IPS-NIHi7 (cell line): ENCODE results near the gene CDX2.
"Not testable (repeated sequence)": the region's sequence is repeated elsewhere in the genome, so short reads cannot be mapped to it uniquely, and the experiment has no call there.

Source experiments
- DNase-seq: peaks from one replicate; pipeline ENCODE4 v3.0.0; 2012; ENCODE audit warnings: mixed read lengths; ENCODE audit errors: extremely low spot score

CDX2 gene

GRCh38 chr13:27969082-27969865 lies at the start of gene CDX2:
CDX2 (minus strand) TSS chr13:27969315; CDS start chr13:27969006, 309 bp downstream.
- peak; percentile 38 for DNase-seq

GRCh38 chr13:28014301-28014700 lies 45.2 kb upstream of the CDX2 start:
- DNase-seq, result no peak

GRCh38 chr13:28013482-28013881 lies 44.4 kb upstream of the CDX2 start:
- no peak for DNase-seq

GRCh38 chr13:28012896-28013295 lies 43.8 kb upstream of the CDX2 start:
- no peak for DNase-seq

DNA sequence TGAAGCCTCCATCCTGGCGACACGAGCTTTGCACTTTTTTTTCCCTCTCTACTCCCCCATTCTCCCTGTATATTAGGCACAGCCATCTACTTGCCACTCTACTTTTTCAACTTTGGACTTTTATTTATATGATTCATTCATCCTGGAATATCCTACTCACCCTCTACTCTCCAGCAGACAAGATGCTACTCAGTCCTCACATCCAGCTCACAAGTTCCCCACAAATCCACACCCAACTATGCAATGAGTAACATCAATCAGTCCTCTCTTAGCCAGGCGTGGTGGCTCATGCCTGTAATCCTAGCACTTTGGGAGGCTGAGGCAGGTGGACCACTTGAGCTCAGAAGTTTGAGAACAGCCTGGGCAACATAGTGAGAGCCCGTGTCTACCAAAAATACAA lies 43.3 kb upstream of the CDX2 start:
- DNase-seq, result no peak

- DNase-seq, result no peak
Measured at GRCh38 chr13:28010046-28010445, 40.9 kb upstream of the CDX2 start.

- not testable (repeated sequence) for DNase-seq
Measured at GRCh38 chr13:28005016-28005415, 35.9 kb upstream of the CDX2 start.

GRCh38 chr13:28002886-28003698 lies 34.0 kb upstream of the CDX2 start:
- no peak for DNase-seq

GRCh38 chr13:28001837-28002473 lies 32.8 kb upstream of the CDX2 start:
- DNase-seq, result no peak

DNA sequence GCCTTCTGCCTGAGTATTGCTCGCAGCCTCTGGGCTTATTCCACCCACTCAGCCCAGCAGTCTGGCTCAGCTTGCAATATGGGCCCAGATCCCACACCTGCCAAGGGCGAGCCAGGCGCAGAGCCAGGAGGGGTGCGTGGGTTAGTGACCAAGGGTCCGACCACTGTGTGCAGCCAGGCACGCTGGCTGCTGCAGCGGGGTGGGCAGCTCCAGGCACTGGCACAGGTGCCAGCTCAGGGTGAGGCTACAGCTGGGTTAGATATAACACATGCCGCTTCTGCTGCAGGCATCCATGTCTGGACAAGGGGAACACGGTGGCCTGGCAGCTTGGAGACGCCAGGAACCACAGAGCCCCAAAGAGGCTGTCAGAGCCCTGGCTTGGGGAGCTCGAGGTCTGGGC lies 31.9 kb upstream of the CDX2 start:
- no peak for DNase-seq

DNA sequence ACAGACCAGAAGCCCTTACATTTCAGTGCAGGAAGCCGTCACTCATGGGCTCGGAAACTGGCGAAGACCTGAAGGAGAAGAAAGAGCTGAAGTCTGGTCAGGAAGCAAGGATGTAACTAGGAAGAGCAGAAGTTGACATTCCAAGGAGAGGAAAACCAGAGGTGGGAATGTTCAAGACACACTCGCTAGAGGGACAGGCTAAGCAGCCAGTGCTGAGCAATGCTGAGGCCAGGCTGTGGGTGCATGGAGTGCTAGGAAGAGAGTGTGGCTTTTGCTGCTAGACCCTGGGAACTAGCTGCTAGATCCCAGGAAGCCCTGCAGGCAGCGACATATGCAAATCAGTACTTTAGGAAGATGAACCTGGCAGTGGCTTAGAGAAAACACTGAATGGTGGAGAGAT lies 31.5 kb upstream of the CDX2 start:
- peak; percentile 50 for DNase-seq

DNA sequence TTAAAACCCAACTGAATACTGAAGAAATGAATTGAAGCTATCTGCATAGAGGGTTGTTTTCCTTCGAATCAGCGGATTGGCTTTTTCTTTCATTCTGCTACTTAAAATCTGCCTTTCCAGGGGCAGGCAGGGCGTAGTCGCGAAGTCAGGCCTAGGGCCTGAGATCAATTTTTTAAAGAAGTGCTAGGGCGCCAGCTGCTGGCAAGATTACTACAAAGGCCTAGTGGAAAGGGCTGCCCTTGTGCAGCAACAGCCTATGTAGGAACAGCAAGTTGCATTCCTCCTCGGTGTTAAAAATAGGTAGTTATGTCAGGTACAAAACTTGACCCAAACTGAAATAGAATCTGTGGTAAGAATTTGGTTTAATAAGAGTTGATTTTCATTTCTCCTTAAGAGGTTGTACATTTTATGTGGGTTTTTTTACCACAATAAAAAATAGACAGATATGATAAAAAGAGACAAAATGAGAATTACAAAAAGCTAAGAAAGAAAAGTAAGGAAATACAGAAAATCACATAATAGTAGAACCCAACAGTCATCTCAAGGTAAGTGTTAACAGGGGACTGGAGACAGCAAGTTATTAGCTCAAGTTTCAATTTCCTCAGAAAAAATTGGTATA lies 28.9 kb upstream of the CDX2 start:
- peak; percentile 63 for DNase-seq

- no peak for DNase-seq
Measured at GRCh38 chr13:27991881-27992280, 22.8 kb upstream of the CDX2 start.

GRCh38 chr13:27988520-27988919 lies 19.4 kb upstream of the CDX2 start, which contains the start of gene URAD:
URAD (minus strand) TSS chr13:27988693; CDS start chr13:27988637, 56 bp downstream.
- DNase-seq, result no peak

- DNase-seq, result no peak
Measured at GRCh38 chr13:27985600-27985999, 16.5 kb upstream of the CDX2 start.

DNA sequence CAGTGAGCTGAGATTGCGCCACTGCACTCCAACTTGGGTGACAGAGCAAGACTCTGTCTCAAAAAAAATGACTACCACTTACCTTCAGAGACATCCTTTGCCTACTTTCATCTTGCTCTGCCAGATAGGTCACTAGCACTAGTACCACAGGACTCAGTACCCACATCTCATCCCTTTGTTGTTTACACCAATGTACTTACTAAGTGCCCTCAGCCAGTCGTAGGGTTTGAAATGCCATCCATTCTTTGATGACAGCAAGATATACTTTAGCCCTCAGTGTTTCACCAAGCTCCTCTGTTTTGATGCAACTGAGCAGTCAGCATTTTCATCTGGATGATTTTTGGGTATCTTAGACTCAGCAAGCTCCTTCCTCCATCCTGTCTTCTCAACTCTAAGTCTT lies 13.2 kb upstream of the CDX2 start:
- DNase-seq, result no peak

GRCh38 chr13:27981006-27981708 lies 12.0 kb upstream of the CDX2 start:
- no peak for DNase-seq

GRCh38 chr13:27980280-27980998 lies 11.3 kb upstream of the CDX2 start:
- peak; percentile 43 for DNase-seq

GRCh38 chr13:27979765-27980279 lies 10.7 kb upstream of the CDX2 start:
- no peak for DNase-seq

- DNase-seq, result no peak
Measured at GRCh38 chr13:27979001-27979643, 10.0 kb upstream of the CDX2 start.
